Lower leg skin (tissue), 4 donors: ENCODE measurements around the gene KCNK3. TPM values are rescaled to one million over a fixed set of nuclear protein-coding genes. Genes with fewer than 3 reads are reported as not detected.
"Not testable (repeated sequence)": the region's sequence is repeated elsewhere in the genome, so short reads cannot be mapped to it uniquely, and the experiment has no call there.

Source experiments
- DNase-seq, 2 donors: peaks; one replicate each; pipeline ENCODE4 v3.0.0-alpha.2; 2019; ENCODE audit warnings: low spot score in 2 of 2
- H3K4me3 ChIP-seq: fragments of 200-600 bp; sonication (generic); 2 replicates; pipeline ENCODE4 v1.5.1; 2017; ENCODE audit warnings: mild to moderate bottlenecking, low read depth; ENCODE audit not compliant: poor library complexity, severe bottlenecking
- CTCF ChIP-seq, 3 donors: fragments of 450-650 bp; IDR thresholded peaks; one replicate each; pipeline ENCODE4 v1.5.1; 2016; ENCODE audit warnings: antibody characterized with exemption in 3 of 3, mild to moderate bottlenecking in 3 of 3, moderate library complexity in 2 of 3
- POLR2A ChIP-seq, 2 donors: fragments of 450-650 bp; IDR thresholded peaks; one replicate each; pipeline ENCODE4 v1.6.1; 2016 to 2017; ENCODE audit warnings: antibody characterized with exemption in 2 of 2, mild to moderate bottlenecking in 1 of 2, moderate library complexity in 1 of 2
- WGBS, 2 donors: methylation state at CpG; one replicate each; pipeline ENCODE4 v1.1.5; 2018; 5-methylcytosine and 5-hydroxymethylcytosine counted together
- intact Hi-C: fragments of 100-400 bp; cut with DNase I; formaldehyde crosslinking; loops from one replicate; pipeline ENCODE4 v1.15.0; 2023; ENCODE audit warnings: low total_unique reads
- total RNA-seq, 4 donors: library from RNA; depleted of rRNA; stranded (reverse); fragments of >200 nt; gene quantifications; one replicate each; pipeline ENCODE4 v1.1.0, GENCODE V29; 2016

Gene KCNK3
- total RNA-seq, 4 donors from 2014 or later = 0.42 to 3.1 (median 0.69) TPM; not detected in 1

- intact Hi-C loops = no loop called here
- H3K4me3 ChIP-seq = no peak overlapping the region
- TF ChIP-seq CTCF (IDR thresholded peaks at IDR 0.05) (no peak), POLR2A (IDR thresholded peaks at IDR 0.05) (no peak)
- no peak for DNase-seq
- 68 to 75% methylated on average over 3 of the region's 3 CpGs for WGBS, 2 donors
These were observed 54.4 kb downstream of the KCNK3 start for GRCh38 chr2:26746934-26747333.

GRCh38 chr2:26749787-26750420 lies 57.4 kb downstream of the KCNK3 start:
- H3K4me3 ChIP-seq, intact Hi-C loops, DNase-seq: not testable (repeated sequence)
- 59 to 69% methylated on average over 8 of the region's 8 CpGs for WGBS, 2 donors

- DNase-seq, H3K4me3 ChIP-seq, intact Hi-C loops: not testable (repeated sequence)
- WGBS, 2 donors = 89 to 92% methylated on average over 11 of the region's 11 CpGs
These were observed 57.9 kb downstream of the KCNK3 start for GRCh38 chr2:26750467-26750866.

- intact Hi-C loops = no loop called here
- DNase-seq = no peak
- TF ChIP-seq CTCF (IDR thresholded peaks at IDR 0.05) (no peak), POLR2A (IDR thresholded peaks at IDR 0.05) (no peak)
- no peak overlapping the region for H3K4me3 ChIP-seq
- 35 to 47% methylated on average over 3 of the region's 3 CpGs for WGBS, 2 donors
These were observed 60.1 kb downstream of the KCNK3 start for GRCh38 chr2:26752656-26753055.

- WGBS, 2 donors = 89 to 92% methylated on average over 4 of the region's 4 CpGs
- H3K4me3 ChIP-seq = no peak overlapping the region
- no peak for DNase-seq
- intact Hi-C loops = no loop called here
- no peak for TF ChIP-seq POLR2A (IDR thresholded peaks at IDR 0.05)
- no peak for TF ChIP-seq CTCF (IDR thresholded peaks at IDR 0.05)
These were observed 62.0 kb downstream of the KCNK3 start for GRCh38 chr2:26754539-26754938.

- WGBS, 2 donors = 70% methylated on average over 4 of the region's 4 CpGs
- H3K4me3 ChIP-seq = no peak overlapping the region
- no peak for DNase-seq
- intact Hi-C loops = no loop called here
- TF ChIP-seq POLR2A (IDR thresholded peaks at IDR 0.05) (no peak), CTCF (IDR thresholded peaks at IDR 0.05) (no peak)
These were observed 62.6 kb downstream of the KCNK3 start for GRCh38 chr2:26754972-26755670.

GRCh38 chr2:26756337-26756736 lies 63.8 kb downstream of the KCNK3 start:
- no peak overlapping the region for H3K4me3 ChIP-seq
- whole genome bisulfite sequencing, 2 donors = 77 to 82% methylated on average over 5 of the region's 5 CpGs
- intact Hi-C loops = no loop called here
- no peak for DNase-seq
- no peak for TF ChIP-seq CTCF (IDR thresholded peaks at IDR 0.05)
- TF ChIP-seq POLR2A (IDR thresholded peaks at IDR 0.05) = no peak
